GM12878 (cell line): ENCODE results near the gene MED13L. TPM values are rescaled to one million over a fixed set of nuclear protein-coding genes. Genes with fewer than 3 reads are reported as not detected.

Source experiments
- ATAC-seq: fragments of 200-7000 bp; cut with Tn5 transposase; 3 replicates; pipeline ENCODE4 v1.9.1; 2020; ENCODE audit warnings: mild to moderate bottlenecking, moderate library complexity
- BruUV-seq: library from RNA; stranded (reverse); fragments of 400-500 nt; replicated peaks from 2 replicates; lab custom pipeline; 2021; lab: Mats Ljungman, UMichigan
- CTCF ChIA-PET: fragments of 300-600 bp; sonication (Branson Sonifier 250); formaldehyde crosslinking; extraction: SDS; loops from one replicate; lab custom pipeline; 2021; ENCODE audit warnings: inconsistent platforms; lab: Yijun Ruan, JAX
- POLR2A ChIA-PET: fragments of 350-600 bp; formaldehyde crosslinking; extraction: SDS; loops from one replicate; lab custom pipeline; 2021; ENCODE audit warnings: inconsistent platforms; lab: Charles Lee
- RAD21 ChIA-PET: fragments of 300-600 bp; sonication (Branson Sonifier 250); formaldehyde crosslinking; loops from one replicate; lab custom pipeline; 2023; ENCODE audit warnings: antibody characterized with exemption; ENCODE audit not compliant: unreplicated experiment; lab: Charles Lee
- SMC1A ChIA-PET: fragments of 300-600 bp; sonication (Branson Sonifier 250); formaldehyde crosslinking; loops from one replicate; lab custom pipeline; 2023; ENCODE audit not compliant: unreplicated experiment, uncharacterized antibody; lab: Charles Lee
- DNase-seq: peaks from one replicate; pipeline ENCODE4 v3.0.0-alpha.2; 2011; ENCODE audit warnings: low read depth, low spot score
- FAIRE-seq: peaks from 3 replicates; lab custom pipeline; 2011; peaks lifted over from hg19 to GRCh38; lab: Jason Lieb, UNC
- H2AFZ ChIP-seq: 2 replicates; pipeline ENCODE4 v1.6.0; 2011; ENCODE audit warnings: low read depth, low read length, control low read depth; ENCODE audit not compliant: control insufficient read depth
- H3K27ac ChIP-seq: 2 replicates; pipeline ENCODE4 v1.5.1; 2011; ENCODE audit warnings: control low read depth; ENCODE audit not compliant: control insufficient read depth, insufficient read depth
- H3K27me3 ChIP-seq, 2 experiments: replicated peaks in 1 of 2; 2 replicates each; pipeline versions ENCODE4 v1.6.0 to v1.6.1; 2011; ENCODE audit warnings: low read length in 1 of 2; ENCODE audit not compliant: control insufficient read depth in 2 of 2, insufficient read depth in 2 of 2
- H3K36me3 ChIP-seq, 2 experiments: 2 replicates each; pipeline ENCODE4 v1.5.1; 2011; ENCODE audit warnings: low read length in 1 of 2; ENCODE audit not compliant: control insufficient read depth in 2 of 2, insufficient read depth in 2 of 2
- H3K4me1 ChIP-seq: 2 replicates; pipeline ENCODE4 v1.6.1; 2011; ENCODE audit warnings: mild to moderate bottlenecking, low read length, moderate library complexity, mixed read lengths; ENCODE audit not compliant: control insufficient read depth, insufficient read depth
- H3K4me2 ChIP-seq: 2 replicates; pipeline ENCODE4 v1.6.0; 2011; ENCODE audit warnings: control low read depth; ENCODE audit not compliant: control insufficient read depth, insufficient read depth
- H3K4me3 ChIP-seq: fragments of 200-600 bp; sonication (generic); 2 replicates; pipeline ENCODE4 v1.5.1; 2016
- H3K79me2 ChIP-seq: 2 replicates; pipeline ENCODE4 v1.6.0; 2011; ENCODE audit warnings: low read length; ENCODE audit not compliant: control insufficient read depth, insufficient read depth
- H3K9ac ChIP-seq: 2 replicates; pipeline ENCODE4 v1.8.0; 2011; ENCODE audit warnings: low read length, control low read depth, mixed read lengths; ENCODE audit not compliant: control insufficient read depth, insufficient read depth
- H3K9me3 ChIP-seq: replicated peaks from 3 replicates; pipeline ENCODE4 v1.5.1; 2011; ENCODE audit warnings: mild to moderate bottlenecking, low read length; ENCODE audit not compliant: control insufficient read depth, insufficient read depth
- H4K20me1 ChIP-seq: 2 replicates; pipeline ENCODE4 v1.6.0; 2011; ENCODE audit not compliant: control insufficient read depth, insufficient read depth
- CHD4 ChIP-seq: fragments of 200-600 bp; sonication (generic); IDR thresholded peaks from 2 replicates; pipeline ENCODE4 v1.6.1; 2016; ENCODE audit warnings: mild to moderate bottlenecking
- IKZF2 ChIP-seq, 2 experiments: fragments of 450-650 bp; IDR thresholded peaks; 2 replicates each; pipeline ENCODE4 v1.6.1; 2017; ENCODE audit warnings: mild to moderate bottlenecking in 2 of 2, moderate library complexity in 2 of 2
- JUNB ChIP-seq: IDR thresholded peaks from 2 replicates; pipeline ENCODE4 v1.6.1; 2016; ENCODE audit warnings: antibody characterized with exemption, mild to moderate bottlenecking
- MEF2A ChIP-seq: IDR thresholded peaks from 2 replicates; pipeline ENCODE4 v1.6.1; 2011; ENCODE audit warnings: low read depth, mild to moderate bottlenecking, low read length, moderate library complexity; ENCODE audit not compliant: insufficient read depth
- MTA3 ChIP-seq: IDR thresholded peaks from 2 replicates; pipeline ENCODE4 v1.6.1; 2012; ENCODE audit warnings: low read length, inconsistent platforms, borderline replicate concordance
- POLR2A ChIP-seq: IDR thresholded peaks from 2 replicates; pipeline ENCODE4 v1.6.1; 2011; ENCODE audit warnings: low read depth, mild to moderate bottlenecking, low read length
- RFX5 ChIP-seq: IDR thresholded peaks from 2 replicates; pipeline ENCODE4 v1.6.1; 2011; ENCODE audit warnings: low read depth, low read length, improper control_type of control experiment
- SP1 ChIP-seq: IDR thresholded peaks from one replicate; pipeline ENCODE4 v1.6.1; 2011; ENCODE audit warnings: low read depth, low read length
- WGBS: methylation state at CpG from one replicate; pipeline ENCODE4 v1.1.6; 2016; ENCODE audit warnings: low lambda C conversion rate; ENCODE audit not compliant: insufficient replicate concordance, insufficient coverage; ENCODE audit errors: missing lambda C conversion rate; 5-methylcytosine and 5-hydroxymethylcytosine counted together
- in situ Hi-C: fragments of 300-500 bp; cut with MboI; formaldehyde crosslinking; loops from 9 replicates; pipeline ENCODE4 v1.14.3; 2018; ENCODE audit warnings: mixed read lengths
- intact Hi-C: fragments of 100-400 bp; cut with micrococcal nuclease; formaldehyde crosslinking; loops from one replicate; pipeline ENCODE4 v1.14.2; 2022; ENCODE audit not compliant: unreplicated experiment
- polyA plus RNA-seq, 11 experiments: library from polyadenylated mRNA; depleted of rRNA in 4 of 11; unstranded in 6 of 11; stranded (reverse) in 5 of 11; fragments of >200 nt; fragmentation: Nextera tagmentation in 4 of 11; fragmentation: Illumina TruSeq in 1 of 11; extraction: Ambion mirVana in 4 of 11; extraction: Trizol in 1 of 11; gene quantifications; 1 replicate in 1 of 11; 2 replicates in 10 of 11; pipeline versions ENCODE4 v1.2.1 to v1.2.3, GENCODE V29; 2011 to 2016; ENCODE audit warnings: inconsistent platforms in 2 of 11, missing spikeins in 2 of 11, low read depth in 1 of 11
- total RNA-seq, 4 experiments: library from RNA; depleted of rRNA in 3 of 4; stranded (reverse); fragments of >200 nt in 3 of 4; fragmentation: Illumina TruSeq in 1 of 4; extraction: Trizol in 1 of 4; gene quantifications; 2 replicates each; pipeline versions ENCODE4 v1.2.1 to v1.2.3, GENCODE V29; 2013 to 2021
- TF ChIP-seq, protein P1 (sequence below): fragments of 450-650 bp; IDR thresholded peaks from 2 replicates; pipeline ENCODE4 v1.6.1; 2014; ENCODE audit warnings: mild to moderate bottlenecking
- TF ChIP-seq, protein P2 (sequence below): IDR thresholded peaks from 2 replicates; pipeline ENCODE4 v1.6.1; 2011; ENCODE audit warnings: borderline replicate concordance, low read depth, mild to moderate bottlenecking, moderate library complexity, mixed read lengths, low read length; ENCODE audit not compliant: insufficient read depth; ENCODE audit errors: extremely low read length

MED13L gene
- total and polyA plus RNA-seq, 10 of the 15 experiments (the other 5 are each of a cell fraction or from before 2014, with no cell fraction given): 3.7 to 30.1 (median 9.1) TPM

DNA sequence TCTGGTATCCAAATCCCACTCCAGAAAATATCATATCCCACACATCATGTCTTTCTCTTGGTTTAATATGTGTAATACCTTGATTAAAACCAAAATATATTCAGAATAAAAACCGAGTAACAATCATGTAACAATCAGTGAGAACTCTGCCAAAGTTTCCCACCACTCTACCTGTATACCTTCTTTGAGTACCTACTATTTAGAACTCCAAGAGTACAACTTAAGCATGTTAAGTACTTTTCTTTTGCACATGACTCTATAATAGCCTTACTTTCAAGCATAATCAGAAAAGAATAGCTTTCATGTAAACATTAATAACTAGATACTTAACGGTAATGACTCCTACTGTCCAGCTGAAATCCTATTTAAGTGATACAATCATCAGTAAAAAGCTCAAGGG lies 223.2 kb downstream of the MED13L start (continued):
- TF ChIP-seq, protein P1, sequence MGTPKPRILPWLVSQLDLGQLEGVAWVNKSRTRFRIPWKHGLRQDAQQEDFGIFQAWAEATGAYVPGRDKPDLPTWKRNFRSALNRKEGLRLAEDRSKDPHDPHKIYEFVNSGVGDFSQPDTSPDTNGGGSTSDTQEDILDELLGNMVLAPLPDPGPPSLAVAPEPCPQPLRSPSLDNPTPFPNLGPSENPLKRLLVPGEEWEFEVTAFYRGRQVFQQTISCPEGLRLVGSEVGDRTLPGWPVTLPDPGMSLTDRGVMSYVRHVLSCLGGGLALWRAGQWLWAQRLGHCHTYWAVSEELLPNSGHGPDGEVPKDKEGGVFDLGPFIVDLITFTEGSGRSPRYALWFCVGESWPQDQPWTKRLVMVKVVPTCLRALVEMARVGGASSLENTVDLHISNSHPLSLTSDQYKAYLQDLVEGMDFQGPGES: no peak
- no peak for TF ChIP-seq RFX5

DNA sequence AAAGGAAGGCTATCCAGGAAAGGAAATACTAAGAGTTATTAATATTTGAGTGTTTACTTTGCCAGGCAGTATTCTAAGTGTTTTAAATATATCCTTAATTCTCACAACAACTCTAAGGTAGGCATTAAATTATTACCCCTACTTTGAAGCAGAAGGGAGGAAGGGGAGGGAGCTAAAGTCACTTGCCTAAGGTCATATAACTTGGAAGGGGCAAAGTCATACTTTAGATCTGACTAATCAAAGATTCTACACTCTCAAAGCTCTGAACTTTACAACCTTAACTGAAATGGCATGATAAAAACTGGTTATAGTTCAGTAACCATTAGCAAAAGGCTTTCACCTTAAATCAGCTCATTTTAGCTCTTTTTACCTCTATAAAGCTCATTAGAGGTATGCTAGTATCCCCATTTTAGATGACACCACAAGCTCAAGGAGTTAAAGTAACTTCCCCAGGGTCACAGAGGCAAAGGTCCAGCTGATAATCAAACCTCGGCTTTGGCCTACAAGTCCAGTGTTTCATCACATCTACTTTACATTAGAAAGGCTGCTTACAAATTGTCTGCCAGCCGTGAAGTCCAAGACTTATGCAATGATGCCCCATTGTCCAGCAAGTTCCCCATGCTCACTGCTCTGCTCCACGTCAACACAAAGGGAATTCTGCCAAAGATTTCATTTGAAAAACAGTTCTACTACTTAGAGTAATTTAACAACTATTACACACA lies 223.9 kb downstream of the MED13L start:
- Histone ChIP-seq H3K4me3 (no peak overlapping the region), H3K9me3 (no peaks in the 10 kb centered on the region), H3K79me2 (no peaks in the 10 kb centered on the region), H3K9ac (no peak overlapping the region), H3K4me2 (no peak overlapping the region), H3K27me3 (no peaks in the 10 kb centered on the region), H2AFZ (no peak overlapping the region), H4K20me1 (no peaks in the 10 kb centered on the region), H3K27ac (no peak overlapping the region), H3K4me1 (no peaks in the 10 kb centered on the region; the same call in 1 of the 2 replicates), H3K36me3 (no peaks in the 10 kb centered on the region)
- WGBS: 44% methylated on average over 3 of the region's 3 CpGs
- in situ Hi-C loops (no loop called here), intact Hi-C loops (no loop called here)
- ChIA-PET POLR2A (no interaction called here), CTCF (interaction anchor here (0.7 kb wide), 1 partner anchor 9 kb away, joined by 3 read pairs; no protein-coding TSS in a partner anchor), SMC1A (no interaction called here), RAD21 (interaction anchor here (0.8 to 1.5 kb wide), 2 partner anchors 11 to 183 kb away, joined by 3 read pairs; no protein-coding TSS in a partner anchor)
- TF ChIP-seq IKZF2 (IDR thresholded peaks at IDR 0.05) (no peak), MTA3 (no peak), POLR2A (no peak), SP1 (no peak), CHD4 (no peak), MEF2A (no peak), JUNB (peak; percentile 15; the same call in 1 of the 2 replicates)
- TF ChIP-seq, protein P2, sequence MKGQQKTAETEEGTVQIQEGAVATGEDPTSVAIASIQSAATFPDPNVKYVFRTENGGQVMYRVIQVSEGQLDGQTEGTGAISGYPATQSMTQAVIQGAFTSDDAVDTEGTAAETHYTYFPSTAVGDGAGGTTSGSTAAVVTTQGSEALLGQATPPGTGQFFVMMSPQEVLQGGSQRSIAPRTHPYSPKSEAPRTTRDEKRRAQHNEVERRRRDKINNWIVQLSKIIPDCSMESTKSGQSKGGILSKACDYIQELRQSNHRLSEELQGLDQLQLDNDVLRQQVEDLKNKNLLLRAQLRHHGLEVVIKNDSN: no peak
- no TSS peak for BruUV-seq
- FAIRE-seq (no peak), DNase-seq (no peak), ATAC-seq (no peak)
